ENCODE results near the gene TAGLN2.

GRCh38 chr1:159884296-159884695 is 41.0 kb downstream of the TAGLN2 start:
- TF ChIP-seq GATA2 (IDR thresholded peaks at IDR 0.05; ENCODE audit: low read depth, low read length) (no peak), GATA3 (IDR thresholded peaks at IDR 0.05; ENCODE audit: low read depth, low read length) (no peak)

Data from SH-SY5Y (cell line).